Activated gamma-delta T cell (primary cell): ENCODE measurements around the gene DHX8.
A peak's percentile ranks its signal among the peaks of the same experiment; 100 is the strongest.
"Not testable (repeated sequence)": the region's sequence is repeated elsewhere in the genome, so short reads cannot be mapped to it uniquely, and the experiment has no call there.

ENCODE experiments used
- DNase-seq: peaks from one replicate; lab custom pipeline; 2025; lab: John Stamatoyannopoulos, UW
- total RNA-seq, 2 donors: gene quantifications; one replicate each; lab custom pipeline; 2026; lab: John Stamatoyannopoulos, UW

Gene DHX8
- 139 to 140 reads per million in 2 donors for total RNA-seq

DNA sequence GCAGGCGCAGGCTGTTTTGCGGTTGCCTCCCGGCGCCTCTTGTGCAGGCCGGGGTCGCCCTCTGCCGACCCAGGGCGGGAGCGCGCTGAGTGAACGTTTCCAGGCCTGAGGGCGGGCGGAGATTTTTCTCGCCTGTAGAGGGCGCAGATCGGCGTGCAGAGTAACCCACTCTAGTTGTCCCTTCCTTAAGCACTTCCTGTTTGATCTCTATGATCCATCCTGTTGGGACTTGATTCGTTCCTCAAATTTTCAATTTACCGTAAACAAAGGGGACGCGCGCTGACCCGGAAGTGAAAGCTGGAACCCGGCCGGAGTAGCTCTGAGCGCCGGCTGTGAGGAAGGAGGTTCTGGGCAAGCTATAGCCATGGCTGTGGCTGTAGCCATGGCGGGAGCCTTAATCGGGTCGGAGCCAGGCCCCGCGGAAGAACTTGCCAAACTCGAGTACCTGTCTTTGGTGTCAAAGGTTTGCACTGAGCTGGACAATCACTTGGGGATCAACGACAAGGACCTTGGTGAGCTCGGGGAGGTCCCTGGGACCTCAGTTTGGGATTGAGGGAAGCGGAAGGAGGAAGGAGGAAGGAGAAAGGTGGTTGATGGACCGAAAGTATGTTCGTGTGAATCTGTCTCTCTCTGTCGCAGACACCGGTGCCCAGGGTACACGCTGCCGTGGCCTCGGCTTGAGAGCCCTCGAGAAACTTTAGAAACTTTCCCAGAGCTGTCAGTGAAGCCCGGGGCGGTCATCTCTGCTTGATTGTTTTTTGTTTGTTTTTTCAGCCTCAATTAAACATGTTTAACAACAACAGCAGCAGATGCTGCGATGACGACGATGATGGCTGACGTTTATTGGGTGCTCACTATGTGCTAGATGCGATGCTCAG, at the start of gene DHX8:
DHX8 (plus strand) TSS at position 302 of the 878 bp plus-strand sequence; CDS start at position 365, 63 bp downstream.
- DNase-seq = peak; percentile 89

DNA sequence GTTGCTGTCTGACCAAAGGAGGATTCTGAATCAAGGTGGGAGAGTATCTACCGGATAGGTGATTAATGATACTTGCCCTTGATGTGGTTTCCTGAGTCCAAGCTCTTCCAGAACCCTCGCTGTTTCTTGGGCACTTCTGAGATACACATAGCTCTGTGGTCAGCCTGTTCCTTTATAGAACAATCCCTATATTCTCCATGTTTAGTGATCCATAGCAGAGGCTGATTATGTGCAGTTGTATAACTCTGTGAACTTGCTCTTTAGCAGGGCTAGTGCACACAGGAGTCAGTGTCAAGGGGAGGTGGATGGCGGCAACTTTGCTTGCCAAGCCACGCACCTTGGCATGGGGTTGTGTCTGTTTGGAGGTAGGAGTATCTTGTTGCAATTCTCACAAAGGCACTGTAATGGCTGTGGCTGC, 48.9 kb upstream of the DHX8 start:
- no peak for DNase-seq

DNA sequence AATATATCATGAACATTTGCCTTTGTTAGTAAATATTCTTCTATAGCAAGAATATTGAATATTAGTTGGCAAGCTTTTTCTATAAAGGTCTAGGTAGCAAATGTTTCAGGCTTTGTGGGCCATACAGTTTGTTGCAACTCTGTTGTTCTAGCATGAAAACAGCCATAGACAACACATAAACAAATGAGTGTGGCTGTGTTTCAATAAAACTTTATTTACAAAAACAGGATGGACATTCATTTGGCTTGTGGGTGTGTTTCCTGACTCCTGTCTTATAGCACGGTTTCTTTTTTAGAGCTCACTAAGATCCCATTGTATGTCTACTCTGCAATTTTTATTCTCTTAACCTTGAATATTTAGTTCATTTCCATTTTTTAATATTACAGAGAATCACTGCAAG, 46.0 kb upstream of the DHX8 start:
- DNase-seq = no peak

DNA sequence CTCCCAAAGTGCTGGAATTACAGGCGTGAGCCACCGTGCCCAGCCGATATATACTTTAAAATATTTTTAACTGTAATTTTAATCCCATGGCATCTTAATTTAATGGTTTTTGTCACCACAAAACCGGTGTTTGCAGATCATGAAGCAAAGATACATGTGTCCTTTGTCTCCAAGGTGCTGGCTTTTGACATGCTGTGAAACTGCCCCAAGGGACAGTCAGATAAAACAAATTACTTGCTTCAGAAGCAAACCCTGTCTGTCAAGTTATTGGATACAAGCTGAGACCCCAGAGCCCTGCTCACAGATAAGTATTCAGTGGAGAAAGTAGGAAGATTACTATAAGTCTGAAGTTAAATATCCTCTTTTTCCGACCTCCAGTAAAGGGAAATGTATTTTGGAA, 45.1 kb upstream of the DHX8 start:
- DNase-seq = no peak

DNA sequence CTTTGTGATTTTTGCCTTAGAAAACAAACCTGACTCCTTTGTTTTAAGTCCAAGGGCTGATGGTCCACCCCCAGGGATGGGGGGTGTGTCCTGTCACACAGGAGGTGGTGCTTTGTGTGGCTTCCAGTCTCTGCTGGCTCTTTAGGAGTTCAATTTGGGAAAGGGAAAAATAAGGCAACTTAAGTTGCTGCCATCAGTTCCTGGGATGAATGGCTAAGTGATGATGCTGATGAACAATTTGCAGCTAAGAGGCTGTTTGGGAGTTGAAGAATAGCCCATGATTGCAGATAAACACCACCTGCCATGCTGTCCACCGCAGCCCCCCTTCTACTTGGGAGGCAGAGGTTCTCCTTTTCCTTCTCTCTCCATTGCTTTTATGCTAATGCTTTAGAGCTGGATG, 44.7 kb upstream of the DHX8 start:
- DNase-seq = no peak

DNA sequence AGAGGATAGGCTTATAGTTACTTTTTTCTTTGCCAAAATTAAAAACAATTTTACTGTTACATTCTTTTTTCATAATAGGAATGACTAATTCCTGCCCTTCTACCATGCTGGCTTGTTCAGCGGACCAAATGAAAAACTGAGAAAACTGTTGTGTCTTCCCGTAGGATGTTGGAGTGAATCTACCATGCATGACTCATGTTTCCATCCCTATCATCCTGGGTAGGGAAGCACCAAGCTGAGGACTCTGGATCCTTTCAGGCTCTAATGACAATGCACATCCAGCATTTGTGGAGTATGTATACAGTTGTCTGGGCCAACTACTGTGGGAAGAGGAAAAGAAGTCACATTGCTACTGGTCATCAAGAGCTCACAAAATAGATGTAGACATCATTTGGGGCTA, 41.1 kb upstream of the DHX8 start:
- DNase-seq = no peak

DNA sequence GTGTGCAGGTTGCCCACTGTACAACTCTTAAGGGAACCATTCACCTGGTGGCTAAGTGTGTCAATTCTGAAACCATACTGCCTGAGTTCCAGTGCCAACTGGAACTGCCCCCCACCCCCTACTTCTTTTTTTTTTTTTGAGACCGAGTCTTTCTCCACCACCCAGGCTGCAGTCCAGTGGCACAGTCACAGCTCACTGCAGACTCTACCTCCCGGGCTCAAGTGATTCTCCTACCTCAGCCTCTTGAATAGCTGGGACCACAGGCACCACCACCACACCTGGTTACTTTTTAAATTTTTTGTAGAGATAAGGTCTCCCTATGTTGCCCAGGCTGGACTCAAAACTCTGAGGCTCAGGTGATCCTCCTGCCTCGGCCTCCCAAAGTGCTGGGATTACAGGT, 40.4 kb upstream of the DHX8 start:
- no peak for DNase-seq

DNA sequence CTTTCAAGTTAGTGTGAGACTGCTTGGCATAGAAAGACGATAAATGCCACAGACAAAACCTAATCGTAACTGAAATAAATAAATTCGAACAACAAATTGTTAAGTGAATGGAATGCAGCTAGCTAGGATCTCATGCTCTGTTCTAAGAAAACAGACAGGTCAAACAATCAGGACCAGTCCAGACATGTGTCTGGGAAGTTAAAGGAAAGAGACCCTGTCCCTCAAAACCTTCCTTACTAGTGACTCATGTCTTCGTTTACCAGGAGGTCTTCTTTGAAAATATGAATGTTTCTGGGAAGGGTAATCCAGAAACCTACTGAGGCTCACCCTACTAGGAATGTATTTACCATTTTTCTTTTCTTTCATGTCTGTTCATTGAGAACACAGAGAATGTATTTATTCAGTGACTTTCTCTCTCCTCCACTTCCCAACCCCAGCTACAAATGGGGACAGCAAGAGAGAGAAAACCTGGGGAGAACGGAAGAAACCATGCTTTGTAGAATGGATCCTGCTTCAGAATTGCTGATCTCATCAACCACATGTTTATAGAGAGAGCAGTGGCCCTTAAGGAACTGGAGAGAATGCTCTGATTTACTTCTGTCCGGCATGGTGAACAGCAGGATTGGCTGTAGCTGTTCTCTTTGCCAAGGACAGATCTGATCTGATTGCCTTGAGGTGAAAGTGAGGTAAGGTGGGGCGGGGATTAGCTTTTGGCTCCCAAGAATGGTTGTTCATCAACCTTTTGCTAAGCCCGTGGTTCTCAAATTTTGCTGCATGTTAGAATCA, 39.4 kb upstream of the DHX8 start:
- DNase-seq = no peak

DNA sequence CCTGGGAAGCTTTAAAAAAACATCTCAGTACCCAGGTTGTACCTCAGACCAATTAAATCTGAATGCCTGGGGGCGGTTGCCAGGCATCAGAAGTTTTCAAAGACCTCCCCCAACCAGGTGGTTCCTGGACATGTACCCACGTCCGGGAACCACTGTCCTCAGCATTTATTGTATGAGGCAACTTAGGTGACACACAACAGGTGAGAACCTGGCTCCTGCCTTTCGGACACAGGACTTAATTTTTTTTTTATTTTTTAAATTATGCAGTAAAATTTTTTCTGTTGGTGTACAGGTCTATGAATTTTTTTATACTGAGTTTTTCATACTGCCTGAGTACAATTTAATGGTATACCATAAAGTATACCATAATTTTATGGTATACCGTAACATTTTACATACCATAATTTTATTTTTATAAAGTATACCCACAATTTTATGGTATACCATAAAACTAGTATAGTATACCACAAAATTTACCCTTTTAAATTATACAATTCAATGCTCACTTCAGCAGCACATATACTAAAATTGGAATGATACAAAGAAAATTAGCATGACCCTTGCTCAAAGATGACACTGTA, 38.7 kb upstream of the DHX8 start:
- DNase-seq = no peak

DNA sequence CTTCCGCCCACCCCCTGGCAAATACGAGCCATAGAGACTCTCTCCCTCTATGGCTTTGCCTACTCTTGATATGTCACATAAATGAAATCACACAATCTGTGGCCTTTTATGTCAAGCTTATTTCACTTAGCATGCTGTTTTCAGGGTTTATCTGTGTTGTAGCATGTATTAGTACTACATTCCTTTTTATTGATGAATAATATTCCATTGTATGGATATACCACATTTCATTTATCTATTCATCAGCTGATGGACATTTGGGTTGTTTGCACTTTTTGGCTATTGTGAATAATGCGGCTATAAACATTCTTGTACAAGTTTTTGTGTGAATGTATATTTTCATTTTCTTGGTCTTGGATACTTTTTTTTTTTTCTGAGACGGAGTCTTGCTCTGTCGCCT, 37.0 kb upstream of the DHX8 start:
- DNase-seq = no peak

DNA sequence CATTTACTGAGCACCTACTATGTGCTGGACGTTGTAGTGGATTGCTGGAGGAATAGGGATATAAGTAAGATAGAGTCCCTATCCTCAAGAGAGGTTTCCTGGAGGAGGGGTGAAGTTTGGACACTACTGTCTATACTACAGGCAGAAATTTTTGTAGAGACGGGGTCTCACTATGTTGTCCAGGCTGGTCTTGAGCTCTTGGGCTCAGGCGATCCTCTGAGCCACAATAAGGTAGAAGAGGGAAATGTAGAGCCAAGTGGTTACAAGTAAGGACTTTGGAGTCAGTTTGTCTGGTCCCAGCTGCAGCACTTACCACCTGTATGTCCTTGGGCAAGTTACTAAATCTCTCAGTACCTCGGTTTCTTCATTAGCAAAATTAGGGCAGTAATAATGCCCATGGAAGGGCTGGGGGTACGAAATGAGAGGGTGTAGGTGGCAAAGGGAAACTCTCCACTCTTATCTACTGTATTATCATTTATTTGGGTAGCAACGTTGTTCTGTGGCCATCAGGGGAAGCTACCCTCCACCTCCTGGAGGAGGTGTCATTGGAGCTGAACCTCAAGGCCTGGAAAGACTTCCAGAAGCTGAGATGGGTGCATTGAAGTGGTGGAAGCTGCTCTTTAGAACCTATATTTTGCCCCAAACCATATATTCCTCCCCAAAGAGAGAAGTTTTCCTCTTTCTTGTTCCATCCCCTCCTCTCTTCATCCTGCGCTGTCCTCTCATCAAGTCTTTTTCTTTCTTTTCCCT, 34.9 kb upstream of the DHX8 start:
- no peak for DNase-seq

DNA sequence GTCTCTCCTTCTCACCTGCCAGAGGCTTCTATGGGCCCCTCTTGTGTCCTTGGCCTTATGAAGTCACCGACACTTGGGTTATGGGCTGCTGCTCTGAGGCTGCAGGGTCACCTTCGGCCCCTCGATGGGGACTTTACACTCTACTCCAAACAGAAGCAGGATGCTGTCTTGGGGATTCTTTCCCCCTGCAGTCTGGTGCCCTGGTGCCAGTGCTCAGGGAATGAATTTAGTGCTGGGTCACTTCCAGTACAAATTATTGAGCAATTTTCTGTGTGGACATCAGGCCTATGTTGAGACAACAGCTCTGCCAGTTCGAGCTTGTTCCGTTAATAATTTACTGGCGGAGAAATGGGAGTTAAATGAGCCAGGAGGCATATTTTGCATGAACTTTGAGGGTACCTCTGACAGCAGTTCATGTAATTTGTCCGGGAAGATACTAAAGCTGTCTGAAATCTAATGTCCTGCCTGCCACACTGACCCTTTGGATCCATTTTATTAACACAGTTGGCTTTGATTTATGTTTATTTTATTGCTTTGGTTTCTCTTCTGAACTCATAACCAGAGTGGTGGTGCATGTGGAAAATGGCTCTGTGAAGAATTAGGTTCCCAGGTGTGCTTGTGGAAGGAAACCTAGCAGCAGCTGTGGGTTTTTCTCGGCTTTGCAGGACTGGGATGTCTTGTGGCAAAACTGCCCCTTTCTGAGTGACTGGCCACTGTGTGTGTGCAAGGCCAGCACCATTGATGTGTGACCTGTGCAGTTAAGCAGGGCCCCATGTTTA, 34.1 kb upstream of the DHX8 start:
- no peak for DNase-seq

DNA sequence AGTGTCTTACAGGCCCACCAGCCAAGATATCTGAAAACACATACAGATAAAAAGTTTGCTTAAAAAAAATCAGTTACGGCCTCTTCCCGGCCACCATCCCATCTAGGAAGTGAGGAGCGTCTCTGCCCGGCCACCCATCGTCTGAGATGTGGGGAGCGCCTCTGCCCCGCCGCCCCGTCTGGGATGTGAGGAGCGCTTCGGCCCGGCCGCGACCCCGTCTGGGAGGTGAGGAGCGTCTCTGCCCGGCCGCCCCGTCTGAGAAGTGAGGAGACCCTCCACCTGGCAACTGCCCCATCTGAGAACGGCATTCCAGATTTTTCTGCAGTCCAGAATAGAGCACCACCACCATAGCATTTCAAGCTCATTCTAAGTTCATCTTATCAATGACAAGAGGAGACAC, 33.0 kb upstream of the DHX8 start:
- DNase-seq = not testable (repeated sequence)

DNA sequence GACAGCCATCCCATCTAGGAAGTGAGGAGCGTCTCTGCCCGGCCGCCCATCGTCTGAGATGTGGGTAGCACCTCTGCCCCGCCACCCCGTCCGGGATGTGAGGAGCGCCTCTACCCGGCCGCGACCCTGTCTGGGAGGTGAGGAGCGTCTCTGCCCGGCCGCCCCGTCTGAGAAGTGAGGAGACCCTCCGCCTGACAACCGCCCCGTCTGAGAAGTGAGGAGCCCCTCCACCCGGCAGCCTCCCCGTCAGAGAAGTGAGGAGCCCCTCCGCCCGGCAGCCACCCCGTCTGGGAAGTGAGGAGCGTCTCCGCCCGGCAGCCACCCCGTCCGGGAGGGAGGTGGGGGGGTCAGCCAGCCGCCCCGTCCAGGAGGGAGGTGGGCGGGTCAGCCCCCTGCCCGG, 32.0 kb upstream of the DHX8 start:
- DNase-seq = not testable (repeated sequence)

DNA sequence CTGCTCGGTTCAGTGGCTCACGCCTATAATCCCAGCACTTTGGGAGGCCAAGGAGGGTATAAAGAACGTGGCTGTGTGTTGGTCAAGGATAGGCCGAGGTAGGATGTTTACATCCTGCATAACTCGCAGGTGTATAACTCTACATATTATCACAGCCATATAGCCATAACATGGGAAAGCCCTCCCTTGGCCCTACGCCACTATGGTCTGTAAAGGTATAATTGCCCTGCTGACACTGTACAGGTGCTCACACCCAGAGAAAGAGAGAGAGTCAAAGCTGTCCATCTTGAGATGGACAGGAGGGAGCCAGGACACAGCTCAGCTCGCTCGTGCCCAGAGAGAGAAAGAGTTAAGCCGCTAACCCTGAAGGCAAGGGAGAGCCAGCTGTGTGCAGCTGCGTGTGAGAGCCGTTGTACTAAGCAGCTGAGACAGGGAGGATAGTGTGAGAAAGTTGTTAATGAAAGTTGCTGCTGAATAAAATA, 30.4 kb upstream of the DHX8 start:
- no peak for DNase-seq

DNA sequence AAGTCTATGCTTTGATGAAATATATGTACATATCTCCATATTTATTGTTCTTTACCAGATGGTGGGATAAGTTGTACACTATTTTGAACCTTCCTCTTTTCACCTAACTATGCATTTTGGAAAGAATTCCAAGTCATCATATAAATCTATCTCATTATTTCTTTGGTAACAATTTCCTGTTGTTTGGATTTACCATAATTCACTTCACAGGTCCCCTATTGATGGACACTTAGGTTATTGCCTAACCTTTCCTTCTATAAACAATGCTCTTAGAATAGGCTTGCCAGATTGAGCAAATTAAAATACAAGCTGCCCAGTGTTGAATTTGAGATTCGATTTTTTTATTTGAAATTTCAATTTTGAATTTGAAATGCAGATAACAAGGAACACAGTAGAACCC, 28.9 kb upstream of the DHX8 start:
- no peak for DNase-seq

DNA sequence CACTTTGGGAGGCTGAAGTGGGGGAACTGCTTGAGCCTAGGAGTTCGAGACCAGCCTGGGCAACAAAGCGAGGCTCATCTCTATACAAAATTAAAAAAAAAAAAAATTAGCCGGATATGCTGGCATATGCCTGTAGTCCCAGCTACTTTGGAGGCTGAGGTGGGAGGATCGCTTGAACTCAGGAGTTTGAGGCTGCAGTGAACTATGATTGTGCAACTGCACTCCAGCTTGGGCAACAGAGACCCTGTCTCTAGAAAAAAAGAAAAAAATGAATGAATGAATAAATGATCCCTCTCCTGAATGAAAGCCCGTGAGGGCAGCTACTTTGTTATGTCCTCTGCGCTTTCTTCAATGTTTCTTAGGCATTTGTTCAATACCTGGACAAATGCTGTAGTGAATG, 27.7 kb upstream of the DHX8 start:
- no peak for DNase-seq

DNA sequence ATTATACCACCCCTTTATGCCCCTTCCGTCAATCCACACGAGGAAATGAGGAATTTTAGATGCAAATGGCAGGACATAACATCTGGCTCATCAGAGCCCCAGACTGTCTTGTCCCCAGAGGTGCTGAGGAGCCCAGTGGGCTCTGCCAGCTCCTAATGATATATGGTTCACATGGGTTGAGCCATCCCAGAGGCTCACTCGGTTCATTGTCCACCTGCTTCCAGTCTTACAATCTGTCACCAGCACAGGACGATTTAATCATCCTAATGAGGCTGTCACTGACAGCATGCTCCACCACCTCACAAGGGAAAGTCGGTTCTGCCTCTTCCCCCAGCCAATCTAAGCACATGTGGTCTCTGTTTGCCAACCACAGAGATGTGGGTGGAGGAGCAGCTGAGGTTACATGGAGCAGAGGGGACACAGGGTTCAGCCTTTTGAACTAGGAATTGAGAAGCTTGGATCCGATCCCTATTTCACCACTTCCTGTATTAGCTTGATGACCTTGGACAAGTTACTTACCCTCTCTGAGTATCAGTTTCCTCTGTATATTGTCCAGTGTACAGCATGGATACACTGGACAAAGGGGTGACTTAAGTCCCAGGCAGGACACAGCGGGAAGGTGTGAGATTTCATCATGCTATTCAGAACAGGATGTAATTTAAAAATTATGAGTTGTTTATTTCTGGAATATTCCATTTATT, 27.0 kb upstream of the DHX8 start:
- DNase-seq = no peak

DNA sequence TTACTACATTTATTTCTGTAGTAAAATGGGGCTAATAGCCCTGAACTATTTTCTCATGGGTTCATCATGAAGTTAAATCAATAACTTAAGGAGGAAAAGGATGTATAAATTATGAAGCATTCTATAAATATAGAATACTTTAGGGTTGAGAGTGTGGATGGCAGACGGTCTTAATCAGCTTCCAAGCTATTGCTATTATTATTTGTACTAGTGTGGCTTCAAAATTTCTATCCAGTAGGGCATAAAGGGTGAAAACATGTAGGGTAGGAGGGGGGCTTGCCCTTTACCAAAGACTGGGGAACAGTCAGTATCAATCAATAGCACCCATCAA, 26.4 kb upstream of the DHX8 start:
- DNase-seq = no peak

DNA sequence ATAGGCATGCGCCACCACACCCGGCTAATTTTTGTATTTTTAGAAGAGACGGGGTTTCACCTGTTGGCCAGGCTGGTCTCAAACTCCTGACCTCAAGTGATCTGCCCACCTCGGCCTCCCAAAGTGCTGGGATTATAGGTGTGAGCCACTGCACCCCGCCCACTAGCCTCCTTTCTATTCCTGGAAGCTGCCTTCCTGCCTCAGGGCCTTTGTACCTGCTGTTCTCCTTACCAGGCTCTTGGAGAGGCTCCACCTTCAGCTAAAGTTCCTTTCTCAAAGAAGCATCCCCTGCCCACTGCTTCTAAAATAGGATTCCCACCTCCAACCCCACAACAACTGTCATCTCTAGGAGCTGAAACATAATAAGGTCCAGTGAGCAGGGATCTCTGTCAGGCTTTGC, 23.9 kb upstream of the DHX8 start:
- DNase-seq = not testable (repeated sequence)

DNA sequence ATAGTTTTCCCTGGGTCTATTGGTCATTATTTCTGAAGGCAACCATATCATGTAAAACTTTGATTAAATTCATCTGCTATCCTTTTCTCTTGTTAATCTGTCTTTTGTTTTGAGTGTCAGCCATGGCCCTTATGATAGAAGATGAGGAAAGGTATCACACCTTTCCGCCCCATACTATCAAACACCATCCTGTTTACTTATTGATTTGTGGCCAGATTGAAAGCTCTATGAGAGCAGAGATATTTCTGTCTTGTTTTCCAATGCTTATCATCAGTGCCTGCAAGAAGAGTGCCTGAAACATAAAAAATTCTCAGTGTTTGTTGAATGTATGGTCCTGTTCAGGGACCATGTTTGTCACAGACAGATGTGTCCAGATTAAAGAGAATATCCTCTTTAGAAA, 22.6 kb upstream of the DHX8 start:
- no peak for DNase-seq
